ENCODE measurements around the gene SLCO1C1.

SLCO1C1 gene

GRCh38 chr12:20801035-20801434 lies 105.9 kb downstream of the SLCO1C1 start:
- DNase-seq: no peak
